Activated CD8-positive, alpha-beta memory T cell treated with anti-CD3 and anti-CD28 coated beads for 36 hours (primary cell): ENCODE measurements around the gene KRT83. TPM values are rescaled to one million over a fixed set of nuclear protein-coding genes. Genes with fewer than 3 reads are reported as not detected.

Experiments
- CTCF ChIA-PET: fragments of 350-600 bp; sonication (Branson Sonifier 250); formaldehyde crosslinking; loops from one replicate; lab custom pipeline; 2021; ENCODE audit warnings: antibody characterized with exemption; lab: Charles Lee
- POLR2A ChIA-PET: fragments of 350-600 bp; sonication (Branson Sonifier 250); formaldehyde crosslinking; loops from one replicate; lab custom pipeline; 2021; ENCODE audit warnings: antibody characterized with exemption; lab: Charles Lee
- total RNA-seq, 2 experiments: library from RNA; stranded (reverse); gene quantifications; one replicate each; pipeline ENCODE4 v1.2.3, GENCODE V29; 2021

Gene KRT83
- total RNA-seq, 2 experiments from 2014 or later: not detected

DNA sequence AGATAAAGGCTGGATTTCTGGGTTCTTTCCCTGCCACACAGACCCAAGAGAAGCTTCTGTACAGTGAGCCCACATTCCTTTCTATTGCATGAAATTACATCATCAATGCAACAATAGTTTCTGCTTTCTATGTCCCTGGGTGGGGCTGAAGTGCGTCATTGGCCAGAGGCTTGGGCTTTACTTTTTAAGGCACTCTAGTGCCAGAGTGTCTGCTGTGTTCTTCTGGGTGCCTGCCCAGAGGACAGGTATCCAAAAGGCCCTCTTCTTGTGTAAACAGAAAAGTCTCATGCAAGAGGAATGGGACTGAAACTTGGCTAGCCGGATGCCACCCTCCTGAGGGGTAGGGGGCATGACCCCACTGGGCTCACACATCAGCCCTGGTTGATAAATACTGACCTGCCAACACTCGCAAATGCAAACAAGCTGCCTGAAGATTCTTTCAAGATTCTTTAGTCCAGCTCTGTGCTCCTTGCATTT is 40.8 kb downstream of the KRT83 start:
- ChIA-PET POLR2A (no interaction called here), CTCF (interaction anchor here (2.4 to 2.7 kb wide), 2 partner anchors 27 to 123 kb away, joined by 12 to 13 read pairs; no protein-coding TSS in a partner anchor)

GRCh38 chr12:52279422-52280318 is 41.5 kb downstream of the KRT83 start:
- ChIA-PET CTCF (interaction anchor here (0.6 to 2.7 kb wide), 20 partner anchors 10 to 698 kb away, joined by 3 to 13 read pairs (median 4); no protein-coding TSS in a partner anchor), POLR2A (interaction anchor here (0.6 kb wide), 1 partner anchor 228 kb away, joined by 4 read pairs; the partner anchor contains the start of gene NR4A1)

DNA sequence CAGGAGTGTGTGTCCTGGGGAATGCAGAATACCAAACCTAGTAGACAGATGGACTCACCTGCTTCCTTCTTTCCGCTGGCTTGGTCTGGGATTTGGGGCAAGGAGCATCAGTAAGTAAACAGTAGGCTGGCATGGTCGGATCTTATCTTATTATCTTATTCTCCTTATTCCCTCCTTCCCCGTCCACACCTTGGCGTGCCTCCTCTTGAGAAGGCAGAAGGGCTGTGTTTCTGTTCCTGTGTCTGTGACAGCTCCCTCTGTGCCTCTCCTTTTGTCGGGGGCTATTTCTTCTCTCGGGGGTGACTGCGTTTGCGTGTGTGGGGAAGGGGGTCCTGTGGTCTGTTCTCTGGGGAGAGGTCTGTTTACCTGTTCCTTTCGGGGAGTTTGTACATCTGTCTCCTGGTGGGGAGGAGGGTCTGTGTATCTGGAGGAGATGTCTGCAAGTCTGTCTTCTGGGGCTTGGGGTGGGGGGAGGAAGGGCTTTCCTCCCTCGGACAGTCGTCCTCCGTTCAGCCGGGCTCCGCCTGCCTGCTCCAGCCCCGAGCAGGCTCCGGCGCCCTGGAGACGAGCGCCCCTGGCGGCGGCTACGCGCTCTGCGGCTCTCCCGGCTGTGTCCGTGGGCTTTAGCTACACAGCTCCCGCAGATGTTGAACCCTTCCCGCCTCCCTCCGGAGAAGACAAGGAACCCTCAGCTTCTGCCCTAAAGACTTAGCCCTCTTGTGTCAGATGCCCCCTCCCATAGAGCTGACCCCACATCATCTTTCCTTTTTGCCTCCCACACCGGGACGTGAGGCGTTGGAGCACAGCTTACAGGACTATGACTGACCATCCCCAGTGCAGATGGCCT is 42.4 kb downstream of the KRT83 start:
- ChIA-PET POLR2A (interaction anchor here (0.6 kb wide), 1 partner anchor 227 kb away, joined by 4 read pairs; the partner anchor contains the start of gene NR4A1), CTCF (interaction anchor here (0.6 to 2.7 kb wide), 26 partner anchors 9 to 699 kb away, joined by 3 to 13 read pairs (median 4); no protein-coding TSS in a partner anchor)

DNA sequence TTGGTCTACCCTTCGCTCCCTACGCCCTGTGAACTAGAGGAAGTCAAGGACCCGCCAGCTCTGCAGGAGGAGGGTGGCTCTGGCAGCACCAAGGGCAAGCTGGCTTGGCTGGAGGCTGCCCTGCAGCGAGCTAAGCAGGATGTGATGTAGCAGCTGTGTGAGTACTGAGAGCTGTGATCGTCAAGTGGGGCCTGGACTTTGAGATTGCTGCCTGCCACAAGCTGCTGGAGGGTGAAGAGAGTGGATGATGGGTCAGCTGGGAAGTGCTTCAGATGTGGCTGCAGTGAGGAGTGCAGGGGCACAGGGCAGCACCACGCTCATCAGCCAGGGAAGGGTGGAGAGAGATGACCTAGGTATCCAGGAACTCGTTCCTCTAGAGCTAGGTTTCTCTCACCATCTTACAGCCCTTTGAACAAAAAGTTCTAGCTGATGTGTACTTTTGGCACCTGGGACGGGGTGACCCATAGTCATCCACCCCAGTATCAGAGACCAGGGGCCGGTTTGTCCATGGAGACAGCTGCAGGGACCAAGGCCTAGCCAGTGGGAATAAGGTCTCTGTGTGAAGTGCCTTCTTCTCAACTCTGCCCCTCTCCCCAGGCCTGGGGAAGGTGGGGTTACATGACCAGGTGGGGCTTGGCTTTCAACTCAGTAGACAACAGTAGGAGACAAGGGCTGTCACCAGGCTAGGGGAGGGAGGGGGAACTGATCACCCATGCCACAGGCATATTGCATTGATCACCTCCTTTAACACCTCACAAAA is 43.5 kb downstream of the KRT83 start:
- POLR2A ChIA-PET: no interaction called here
- CTCF ChIA-PET: interaction anchor here (0.7 to 2.7 kb wide), 9 partner anchors 19 to 602 kb away, joined by 3 to 13 read pairs (median 3); no protein-coding TSS in a partner anchor

- CTCF ChIA-PET: no interaction called here
- POLR2A ChIA-PET: no interaction called here
These were observed 45.5 kb downstream of the KRT83 start for GRCh38 chr12:52275686-52276085.

- CTCF ChIA-PET: no interaction called here
- POLR2A ChIA-PET: no interaction called here
These were observed 46.6 kb downstream of the KRT83 start, which contains the start of gene KRT86 for GRCh38 chr12:52274521-52275120. Gene KRT86 (plus strand): TSS chr12:52274645. CDS start chr12:52301917, 27,272 bp downstream.

DNA sequence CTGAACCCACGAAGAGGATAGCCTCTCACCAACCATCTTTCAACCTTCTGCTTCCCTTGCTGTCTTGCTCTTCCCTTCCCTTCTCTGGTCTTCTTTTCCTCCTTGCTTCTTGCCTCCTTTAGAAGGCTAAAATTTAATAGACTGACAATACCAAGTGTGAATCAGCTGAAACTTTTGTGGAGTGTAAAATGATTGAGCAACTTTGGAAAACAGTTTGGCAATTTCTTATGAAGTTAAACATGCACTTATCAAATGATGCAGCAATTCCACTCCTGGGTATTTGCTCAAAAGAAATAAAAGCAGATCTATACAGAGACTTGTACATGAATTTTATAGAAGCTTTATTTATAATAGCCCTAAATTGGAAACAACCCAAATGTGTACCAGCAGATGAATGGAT is 50.0 kb downstream of the KRT83 start:
- POLR2A ChIA-PET: no interaction called here
- CTCF ChIA-PET: no interaction called here

GRCh38 chr12:52270541-52271070 is 50.6 kb downstream of the KRT83 start:
- CTCF ChIA-PET: interaction anchor here (0.9 to 1.4 kb wide), 2 partner anchors 9 to 148 kb away, joined by 3 to 6 read pairs; no protein-coding TSS in a partner anchor
- POLR2A ChIA-PET: no interaction called here

GRCh38 chr12:52268212-52268611 is 53.0 kb downstream of the KRT83 start:
- ChIA-PET CTCF (no interaction called here), POLR2A (no interaction called here)

DNA sequence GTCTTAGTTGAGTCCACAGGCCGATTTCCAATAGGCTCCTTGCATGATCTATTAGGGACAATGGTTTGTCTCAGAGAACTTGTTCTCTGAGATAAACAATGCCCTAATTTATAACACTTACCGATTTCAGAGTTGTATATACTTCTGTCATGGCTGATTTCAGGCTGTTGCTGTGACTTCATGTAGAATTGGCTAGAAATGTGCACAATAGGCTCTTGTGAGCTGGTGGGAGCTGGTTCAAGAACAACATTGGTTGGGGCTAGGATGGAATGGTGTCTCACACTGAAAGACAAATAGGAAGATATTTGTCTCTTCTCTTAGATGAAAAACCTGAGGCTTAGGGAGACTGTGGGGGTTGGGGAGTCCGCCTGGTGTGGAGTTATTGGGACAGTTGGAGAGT is 53.5 kb downstream of the KRT83 start:
- ChIA-PET CTCF (no interaction called here), POLR2A (no interaction called here)

GRCh38 chr12:52267266-52267665 is 53.9 kb downstream of the KRT83 start:
- POLR2A ChIA-PET: no interaction called here
- CTCF ChIA-PET: interaction anchor here (0.6 to 0.8 kb wide), 2 partner anchors 12 to 649 kb away, joined by 3 read pairs; no protein-coding TSS in a partner anchor

DNA sequence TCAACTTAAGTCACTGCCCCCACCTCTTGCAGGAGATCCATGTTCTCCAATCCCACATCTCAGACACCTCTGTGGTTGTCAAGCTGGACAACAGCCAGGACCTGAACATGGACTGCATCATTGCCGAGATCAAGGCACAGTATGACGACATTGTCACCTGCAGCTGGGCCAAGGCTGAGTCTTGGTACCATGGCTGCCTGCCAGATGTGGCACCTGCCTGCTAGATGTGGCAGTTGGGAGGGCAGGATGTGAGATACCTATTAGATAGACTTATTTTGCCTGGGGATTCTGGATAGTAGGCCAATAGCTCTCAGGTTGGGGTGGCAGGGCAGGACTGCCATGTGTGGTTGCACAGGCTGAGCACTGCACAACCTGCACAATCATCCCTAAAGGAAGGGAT is 54.7 kb downstream of the KRT83 start:
- ChIA-PET CTCF (interaction anchor here (0.8 kb wide), 1 partner anchor 11 kb away, joined by 3 read pairs; no protein-coding TSS in a partner anchor), POLR2A (no interaction called here)

- POLR2A ChIA-PET: no interaction called here
- CTCF ChIA-PET: interaction anchor here (1.3 to 1.5 kb wide), 2 partner anchors 8 to 14 kb away, joined by 3 to 5 read pairs; no protein-coding TSS in a partner anchor
These were observed 56.8 kb downstream of the KRT83 start for GRCh38 chr12:52264435-52264825.

Other genes with a start within 250 kb of the KRT83 start
- gene SMIM41, start 241.7 kb downstream of the KRT83 start, total RNA-seq: not detected
- not detected for gene KRT80, start 129.4 kb downstream of the KRT83 start, total RNA-seq
- gene KRT7, start 88.2 kb downstream of the KRT83 start, total RNA-seq: 1 to 10 TPM; 1.1 to 1.8 TPM
- not detected for gene KRT86, start 46.8 kb downstream of the KRT83 start, total RNA-seq
- gene KRT81, start 29.9 kb downstream of the KRT83 start, total RNA-seq: not detected
- gene KRT85, start 46.1 kb upstream of the KRT83 start, total RNA-seq: not detected
- not detected for gene KRT84, start 64.3 kb upstream of the KRT83 start, total RNA-seq
- gene KRT82, start 84.9 kb upstream of the KRT83 start, total RNA-seq: not detected
- not detected for gene KRT75, start 113.0 kb upstream of the KRT83 start, total RNA-seq
- gene KRT6B, start 130.7 kb upstream of the KRT83 start, total RNA-seq: not detected
- gene KRT6C, start 152.4 kb upstream of the KRT83 start, total RNA-seq: not detected
- gene KRT6A, start 171.9 kb upstream of the KRT83 start, total RNA-seq: not detected
- not detected for gene KRT5, start 199.0 kb upstream of the KRT83 start, total RNA-seq
- not detected for gene KRT71, start 231.7 kb upstream of the KRT83 start, total RNA-seq